K562 (cell line): ENCODE data around the gene NFATC2. TPM values are rescaled to one million over a fixed set of nuclear protein-coding genes. Genes with fewer than 3 reads are reported as not detected.

Experiments used
- ATAC-seq: fragments of 200-7000 bp; cut with Tn5 transposase; 3 replicates; pipeline ENCODE4 v1.9.1; 2020; ENCODE audit warnings: moderate library complexity
- BruUV-seq: library from RNA; stranded (reverse); fragments of 400-500 nt; replicated peaks from 2 replicates; lab custom pipeline; 2021; lab: Mats Ljungman, UMichigan
- CTCF ChIA-PET: fragments of 300-600 bp; formaldehyde crosslinking; extraction: SDS; loops from one replicate; lab custom pipeline; 2021; ENCODE audit warnings: low intra/inter-chr PET ratio; lab: Yijun Ruan, JAX
- POLR2A ChIA-PET: fragments of 300-600, 350-650 bp; sonication (Branson Sonifier 250); formaldehyde crosslinking; extraction: SDS; loops from one replicate; lab custom pipeline; 2021; ENCODE audit warnings: antibody characterized with exemption, inconsistent platforms; lab: Yijun Ruan, JAX
- DNase-seq, 4 experiments: peaks; one replicate each; pipeline versions ENCODE4 v3.0.0 to v3.0.0-alpha.2; 2011 to 2018; ENCODE audit warnings: low spot score in 3 of 4, mixed read lengths in 3 of 4; ENCODE audit errors: extremely low read depth in 1 of 4
- FAIRE-seq: peaks from 2 replicates; lab custom pipeline; 2011; peaks lifted over from hg19 to GRCh38; lab: Jason Lieb, UNC
- H2AFZ ChIP-seq: 2 replicates; pipeline ENCODE4 v1.6.0; 2011; ENCODE audit warnings: low read depth, low read length, control low read depth, inconsistent platforms
- H3K27ac ChIP-seq: fragments of 200-600 bp; 3 replicates; pipeline ENCODE4 v1.8.0; 2011; ENCODE audit warnings: low read depth, mild to moderate bottlenecking, control low read depth, inconsistent platforms, low read length, moderate library complexity, mixed read lengths; ENCODE audit errors: extremely low read depth
- H3K27me3 ChIP-seq, 2 experiments: fragments of 300-600 bp in 1 of 2; 2 replicates in 1 of 2; 3 replicates in 1 of 2; pipeline versions ENCODE4 v1.6.0 to v1.8.0; 2011; ENCODE audit warnings: inconsistent platforms in 2 of 2, low read length in 2 of 2, mild to moderate bottlenecking in 1 of 2, mixed read lengths in 1 of 2, moderate library complexity in 1 of 2; ENCODE audit not compliant: control insufficient read depth in 2 of 2, insufficient read depth in 2 of 2
- H3K36me3 ChIP-seq: fragments of 300-600 bp; 3 replicates; pipeline ENCODE4 v1.8.0; 2011; ENCODE audit warnings: mild to moderate bottlenecking, low read length, inconsistent platforms; ENCODE audit not compliant: control insufficient read depth, insufficient read depth
- H3K4me1 ChIP-seq, 2 experiments: fragments of 200-600 bp in 1 of 2; replicated peaks in 1 of 2; 2 replicates in 1 of 2; 3 replicates in 1 of 2; pipeline versions ENCODE4 v1.5.1 to v1.8.0; 2011; ENCODE audit warnings: inconsistent platforms in 2 of 2, low read length in 2 of 2, mild to moderate bottlenecking in 1 of 2, mixed read lengths in 1 of 2, moderate library complexity in 1 of 2; ENCODE audit not compliant: control insufficient read depth in 2 of 2, insufficient read depth in 2 of 2
- H3K4me2 ChIP-seq: 2 replicates; pipeline ENCODE4 v1.6.1; 2011; ENCODE audit warnings: low read length, control low read depth, inconsistent platforms, mixed read lengths; ENCODE audit not compliant: insufficient read depth
- H3K4me3 ChIP-seq: fragments of 200-600 bp; sonication (generic), shearing (Covaris generic); 2 replicates; pipeline ENCODE4 v1.5.1; 2016; ENCODE audit warnings: control low read depth, inconsistent platforms
- H3K79me2 ChIP-seq: fragments of 200-600 bp; 3 replicates; pipeline ENCODE4 v1.8.0; 2011; ENCODE audit warnings: low read length, inconsistent platforms; ENCODE audit not compliant: control insufficient read depth, insufficient read depth
- H3K9ac ChIP-seq, 2 experiments: 2 replicates each; pipeline versions ENCODE4 v1.6.0 to v1.6.1; 2011; ENCODE audit warnings: low read depth in 2 of 2, low read length in 2 of 2, control low read depth in 1 of 2, inconsistent platforms in 1 of 2, mild to moderate bottlenecking in 1 of 2, mixed read lengths in 1 of 2; ENCODE audit not compliant: insufficient read depth in 1 of 2
- H3K9me1 ChIP-seq: one replicate; pipeline ENCODE4 v1.6.0; 2011; ENCODE audit warnings: inconsistent platforms, mild to moderate bottlenecking, low read length, moderate library complexity; ENCODE audit not compliant: control insufficient read depth, insufficient read depth
- H3K9me3 ChIP-seq: replicated peaks from 2 replicates; pipeline ENCODE4 v1.5.1; 2011; ENCODE audit warnings: low read depth, low read length, inconsistent platforms; ENCODE audit not compliant: control insufficient read depth, insufficient read depth
- H4K20me1 ChIP-seq: replicated peaks from 2 replicates; pipeline ENCODE4 v1.6.1; 2011; ENCODE audit warnings: low read length, inconsistent platforms, mixed read lengths; ENCODE audit not compliant: control insufficient read depth, insufficient read depth
- CHD2 ChIP-seq: IDR thresholded peaks from 2 replicates; pipeline ENCODE4 v1.6.1; 2011; ENCODE audit warnings: low read depth, low read length
- FOXM1 ChIP-seq, 2 experiments: fragments of 450-650 bp in 1 of 2; sonication (generic) in 1 of 2; formaldehyde crosslinking in 1 of 2; IDR thresholded peaks; 2 replicates each; pipeline versions ENCODE4 v1.6.1 to v1.9.0; 2017 to 2022; ENCODE audit warnings: low read depth in 2 of 2, mild to moderate bottlenecking in 2 of 2, missing genetic modification reagents in 1 of 2, moderate library complexity in 1 of 2
- HEY1 ChIP-seq: fragments of 250-450 bp; sonication (Bioruptor Pico); IDR thresholded peaks from 2 replicates; pipeline ENCODE4 v1.5.0; 2020; ENCODE audit warnings: mild to moderate bottlenecking, moderate library complexity, borderline replicate concordance
- ZNF133 ChIP-seq: fragments of 250-450 bp; sonication (Bioruptor Pico); IDR thresholded peaks from 2 replicates; pipeline ENCODE4 v1.4.0; 2020; ENCODE audit warnings: mild to moderate bottlenecking
- ZNF583 ChIP-seq: fragments of 250-450 bp; sonication (Bioruptor Pico); IDR thresholded peaks from 2 replicates; pipeline ENCODE4 v1.4.0; 2020
- WGBS: fragments of 100-300 bp; shearing (Covaris generic); methylation state at CpG from one replicate; pipeline ENCODE4 v1.1.6; 2016; ENCODE audit warnings: low coverage, mixed read lengths; ENCODE audit not compliant: insufficient coverage; ENCODE audit errors: missing lambda C conversion rate; 5-methylcytosine and 5-hydroxymethylcytosine counted together
- in situ Hi-C: fragments of 300-500 bp; cut with MboI; formaldehyde crosslinking; loops from 4 replicates; pipeline ENCODE4 v1.15.0; 2018; ENCODE audit warnings: inconsistent platforms, mixed read lengths
- intact Hi-C: fragments of 100-400 bp; cut with micrococcal nuclease; formaldehyde crosslinking; loops from 2 replicates; pipeline ENCODE4 v1.14.2; 2022
- polyA plus RNA-seq, 8 experiments: library from polyadenylated mRNA; depleted of rRNA in 4 of 8; stranded (reverse) in 5 of 8; unstranded in 3 of 8; fragments of >200 nt; fragmentation: Nextera tagmentation in 2 of 8; fragmentation: Illumina TruSeq in 1 of 8; extraction: Ambion mirVana in 2 of 8; extraction: Trizol in 1 of 8; gene quantifications; 2 replicates each; pipeline versions ENCODE4 v1.2.1 to v1.2.3, GENCODE V29; 2011 to 2014; ENCODE audit warnings: inconsistent platforms in 1 of 8, missing spikeins in 1 of 8
- total RNA-seq, 7 experiments: library from RNA; depleted of rRNA in 6 of 7; stranded (reverse); fragments of >200 nt in 6 of 7; fragmentation: Illumina TruSeq in 2 of 7; extraction: Trizol in 2 of 7; gene quantifications; 2 replicates each; pipeline versions ENCODE4 v1.2.1 to v1.2.3, GENCODE V29; 2011 to 2021; ENCODE audit warnings: low replicate concordance in 1 of 7
- TF ChIP-seq, protein P1 (sequence below): sonication (generic); formaldehyde crosslinking; IDR thresholded peaks from 2 replicates; pipeline ENCODE4 v1.9.0; 2022; ENCODE audit warnings: mild to moderate bottlenecking, missing genetic modification reagents
- TF ChIP-seq, protein P2 (sequence below): IDR thresholded peaks from 2 replicates; pipeline ENCODE4 v1.6.1; 2011; ENCODE audit not compliant: insufficient read length; ENCODE audit errors: extremely low read depth
- TF ChIP-seq, protein P3 (sequence below): fragments of 450-650 bp; IDR thresholded peaks from 2 replicates; pipeline ENCODE4 v1.6.1; 2018; ENCODE audit not compliant: partially characterized antibody

NFATC2 gene
- total and polyA plus RNA-seq, 9 of the 15 experiments (the other 6 are each of a cell fraction or from before 2014, with no cell fraction given) = 1.9 to 11.2 (median 3.0) TPM

DNA sequence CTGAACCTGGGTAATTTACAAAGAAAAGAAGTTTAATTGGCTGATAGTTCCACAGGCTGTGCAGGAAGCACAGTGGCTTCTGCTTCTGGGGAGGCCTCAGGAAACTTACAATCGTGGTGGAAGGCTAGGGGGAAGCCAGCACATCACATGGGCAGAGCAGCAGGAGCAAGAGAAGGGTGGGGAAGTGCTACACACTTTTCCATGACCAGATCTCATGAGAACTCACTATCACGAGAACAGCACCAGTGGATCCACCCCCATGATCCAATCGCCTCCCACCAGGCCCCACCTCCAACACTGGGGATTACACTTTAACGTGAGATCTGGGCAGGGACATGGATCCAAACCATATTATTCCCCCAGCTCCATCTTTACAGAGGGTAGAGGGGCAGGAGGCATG lies 166.4 kb downstream of the NFATC2 start:
- no TSS peak for BruUV-seq
- Histone ChIP-seq H3K9me3 (no peaks in the 10 kb centered on the region), H3K4me3 (no peak overlapping the region), H3K4me2 (no peak overlapping the region; the same call in 1 of the 2 replicates), H3K27ac (no peak overlapping the region), H2AFZ (peak overlapping the region; percentile 43), H4K20me1 (0 out of 2 replicates have a peak, but pooled peaks cover 3% of the 10 kb centered on the region), H3K4me1 (peaks cover 41 to 62% of the 10 kb centered on the region in 2 experiments), H3K9ac (no peak overlapping the region), H3K36me3 (no peaks in the 10 kb centered on the region), H3K79me2 (no peaks in the 10 kb centered on the region), H3K27me3 (no peaks in the 10 kb centered on the region), H3K9me1 (no peaks in the 10 kb centered on the region)
- in situ Hi-C loops (loop anchor here (10.0 kb wide), 1 partner anchor 709 kb away; no protein-coding TSS in a partner anchor), intact Hi-C loops (no loop called here)
- peak; percentile 32 for ATAC-seq
- WGBS = 8% methylated on average over 4 of the region's 4 CpGs
- peak in 1 of 4 experiments; percentile 51 for DNase-seq
- TF ChIP-seq CHD2 (peak; percentile 88), ZNF133 (CRISPR knock-in tag) (no peak), HEY1 (CRISPR knock-in tag) (no peak), ZNF583 (CRISPR knock-in tag) (no peak), FOXM1 (IDR thresholded peaks at IDR 0.05; ENCODE audit: low read depth) (no peak), FOXM1 (CRISPR knock-in tag; IDR thresholded peaks at IDR 0.05; ENCODE audit: low read depth) (no peak)
- TF ChIP-seq, protein P1, sequence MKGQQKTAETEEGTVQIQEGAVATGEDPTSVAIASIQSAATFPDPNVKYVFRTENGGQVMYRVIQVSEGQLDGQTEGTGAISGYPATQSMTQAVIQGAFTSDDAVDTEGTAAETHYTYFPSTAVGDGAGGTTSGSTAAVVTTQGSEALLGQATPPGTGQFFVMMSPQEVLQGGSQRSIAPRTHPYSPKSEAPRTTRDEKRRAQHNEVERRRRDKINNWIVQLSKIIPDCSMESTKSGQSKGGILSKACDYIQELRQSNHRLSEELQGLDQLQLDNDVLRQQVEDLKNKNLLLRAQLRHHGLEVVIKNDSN (CRISPR knock-in tag) = 0 out of 2 replicates have a peak, but pooled peaks have one; percentile 23
- TF ChIP-seq, protein P2, sequence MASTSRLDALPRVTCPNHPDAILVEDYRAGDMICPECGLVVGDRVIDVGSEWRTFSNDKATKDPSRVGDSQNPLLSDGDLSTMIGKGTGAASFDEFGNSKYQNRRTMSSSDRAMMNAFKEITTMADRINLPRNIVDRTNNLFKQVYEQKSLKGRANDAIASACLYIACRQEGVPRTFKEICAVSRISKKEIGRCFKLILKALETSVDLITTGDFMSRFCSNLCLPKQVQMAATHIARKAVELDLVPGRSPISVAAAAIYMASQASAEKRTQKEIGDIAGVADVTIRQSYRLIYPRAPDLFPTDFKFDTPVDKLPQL = no peak
- TF ChIP-seq, protein P3, sequence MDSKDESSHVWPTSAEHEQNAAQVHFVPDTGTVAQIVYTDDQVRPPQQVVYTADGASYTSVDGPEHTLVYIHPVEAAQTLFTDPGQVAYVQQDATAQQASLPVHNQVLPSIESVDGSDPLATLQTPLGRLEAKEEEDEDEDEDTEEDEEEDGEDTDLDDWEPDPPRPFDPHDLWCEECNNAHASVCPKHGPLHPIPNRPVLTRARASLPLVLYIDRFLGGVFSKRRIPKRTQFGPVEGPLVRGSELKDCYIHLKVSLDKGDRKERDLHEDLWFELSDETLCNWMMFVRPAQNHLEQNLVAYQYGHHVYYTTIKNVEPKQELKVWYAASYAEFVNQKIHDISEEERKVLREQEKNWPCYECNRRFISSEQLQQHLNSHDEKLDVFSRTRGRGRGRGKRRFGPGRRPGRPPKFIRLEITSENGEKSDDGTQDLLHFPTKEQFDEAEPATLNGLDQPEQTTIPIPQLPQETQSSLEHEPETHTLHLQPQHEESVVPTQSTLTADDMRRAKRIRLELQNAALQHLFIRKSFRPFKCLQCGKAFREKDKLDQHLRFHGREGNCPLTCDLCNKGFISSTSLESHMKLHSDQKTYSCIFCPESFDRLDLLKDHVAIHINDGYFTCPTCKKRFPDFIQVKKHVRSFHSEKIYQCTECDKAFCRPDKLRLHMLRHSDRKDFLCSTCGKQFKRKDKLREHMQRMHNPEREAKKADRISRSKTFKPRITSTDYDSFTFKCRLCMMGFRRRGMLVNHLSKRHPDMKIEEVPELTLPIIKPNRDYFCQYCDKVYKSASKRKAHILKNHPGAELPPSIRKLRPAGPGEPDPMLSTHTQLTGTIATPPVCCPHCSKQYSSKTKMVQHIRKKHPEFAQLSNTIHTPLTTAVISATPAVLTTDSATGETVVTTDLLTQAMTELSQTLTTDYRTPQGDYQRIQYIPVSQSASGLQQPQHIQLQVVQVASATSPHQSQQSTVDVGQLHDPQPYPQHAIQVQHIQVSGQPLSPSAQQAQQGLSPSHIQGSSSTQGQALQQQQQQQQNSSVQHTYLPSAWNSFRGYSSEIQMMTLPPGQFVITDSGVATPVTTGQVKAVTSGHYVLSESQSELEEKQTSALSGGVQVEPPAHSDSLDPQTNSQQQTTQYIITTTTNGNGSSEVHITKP = peak; percentile 36
- CTCF ChIA-PET = no interaction called here
- no peak for FAIRE-seq
- POLR2A ChIA-PET = interaction anchor here (0.7 kb wide), 1 partner anchor 184 kb away, joined by 3 read pairs; no protein-coding TSS in a partner anchor
